Stimulated activated memory B cell treated with anti-CD40 and anti-IgM and Interleukin-4, amounts not matched to agents 10 μg/mL and 1 μg/mL and 100 μg/mL, for 72 hours (primary cell): ENCODE data around the gene SNAI1.

ENCODE experiments used
- ATAC-seq: fragments of 150-1000 bp; cut with Tn5 transposase; 2 replicates; pipeline ENCODE4 v1.10.0; 2021
- H3K27ac Mint-ChIP-seq: one replicate; pipeline ENCODE4 v1.8.0; 2022; ENCODE audit warnings: mild to moderate bottlenecking, mixed read lengths
- H3K27me3 Mint-ChIP-seq: one replicate; pipeline ENCODE4 v1.8.0; 2022; ENCODE audit warnings: mixed read lengths
- H3K36me3 Mint-ChIP-seq: one replicate; pipeline ENCODE4 v1.8.0; 2022; ENCODE audit warnings: mixed read lengths
- H3K4me1 Mint-ChIP-seq: one replicate; pipeline ENCODE4 v1.8.0; 2022; ENCODE audit warnings: mixed read lengths
- H3K4me3 Mint-ChIP-seq: one replicate; pipeline ENCODE4 v1.8.0; 2022; ENCODE audit warnings: mild to moderate bottlenecking, moderate library complexity, mixed read lengths
- H3K9me3 Mint-ChIP-seq: one replicate; pipeline ENCODE4 v1.8.0; 2022; ENCODE audit warnings: mixed read lengths

Gene SNAI1

DNA sequence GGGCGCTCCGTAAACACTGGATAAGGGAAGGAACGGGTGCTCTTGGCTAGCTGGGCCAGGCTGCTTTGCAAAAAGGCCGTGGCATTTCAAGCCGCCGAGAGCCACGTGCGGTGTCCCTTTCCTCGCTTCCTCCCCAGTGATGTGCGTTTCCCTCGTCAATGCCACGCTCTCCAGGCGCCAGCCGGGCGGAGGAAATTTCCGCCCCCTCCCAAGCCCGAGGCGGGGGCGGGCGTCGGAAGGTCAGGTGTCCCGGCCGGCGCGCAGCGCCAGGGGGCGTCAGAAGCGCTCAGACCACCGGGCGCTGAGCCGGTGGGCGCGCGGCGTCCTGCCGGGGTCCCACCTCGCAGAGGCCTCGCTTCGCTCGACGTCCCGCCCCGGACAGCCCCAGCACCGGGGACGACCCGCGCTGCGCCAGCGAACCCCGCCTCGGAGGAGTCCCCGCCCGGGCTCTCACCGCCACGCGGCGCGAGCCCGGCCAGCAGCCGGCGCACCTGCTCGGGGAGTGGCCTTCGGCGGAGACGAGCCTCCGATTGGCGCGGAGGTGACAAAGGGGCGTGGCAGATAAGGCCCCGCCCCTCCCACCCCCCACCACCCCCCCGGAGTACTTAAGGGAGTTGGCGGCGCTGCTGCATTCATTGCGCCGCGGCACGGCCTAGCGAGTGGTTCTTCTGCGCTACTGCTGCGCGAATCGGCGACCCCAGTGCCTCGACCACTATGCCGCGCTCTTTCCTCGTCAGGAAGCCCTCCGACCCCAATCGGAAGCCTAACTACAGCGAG is at the start of gene SNAI1:
SNAI1 (plus strand) TSS at position 635 of the 777 bp plus-strand sequence; CDS start at position 715, 80 bp downstream.
- peak within 1 kb of the TSS; percentile 68 for H3K27ac Mint-ChIP-seq
- no peaks in the 10 kb centered on the region for H3K9me3 Mint-ChIP-seq
- peaks cover 28% of the 10 kb centered on the region for H3K4me1 Mint-ChIP-seq
- no peaks in the 10 kb centered on the region for H3K36me3 Mint-ChIP-seq
- peak within 1 kb of the TSS; percentile 78 for H3K4me3 Mint-ChIP-seq
- ATAC-seq, result peak; percentile 94
- H3K27me3 Mint-ChIP-seq, result no peaks in the 10 kb centered on the region

DNA sequence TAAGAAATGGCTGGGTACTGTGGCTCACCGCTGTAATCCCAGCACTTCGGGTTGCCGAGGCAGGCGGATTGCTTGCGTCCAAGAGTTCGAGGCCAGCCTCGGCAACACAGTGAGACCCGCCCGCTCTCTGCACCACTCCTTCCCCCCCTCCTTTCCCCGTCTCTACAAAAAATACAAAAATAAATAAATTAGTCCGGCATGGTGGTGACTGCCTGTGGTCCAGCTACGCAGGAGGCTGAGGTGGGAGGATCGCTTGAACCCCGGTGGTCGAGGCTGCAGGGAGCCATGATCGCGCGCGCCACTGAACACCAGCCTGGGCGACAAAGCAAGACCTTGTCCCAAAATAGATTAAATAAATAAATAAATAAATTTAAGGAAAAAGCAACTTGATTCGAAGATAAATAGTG is 47.0 kb upstream of the SNAI1 start:
- no peaks in the 10 kb centered on the region for H3K9me3 Mint-ChIP-seq
- H3K27me3 Mint-ChIP-seq, result no peaks in the 10 kb centered on the region
- H3K36me3 Mint-ChIP-seq, result peaks cover 9% of the 10 kb centered on the region
- peak; percentile 26 for ATAC-seq
- H3K4me1 Mint-ChIP-seq, result peaks cover 55% of the 10 kb centered on the region
- peak overlapping the region; percentile 88 for H3K27ac Mint-ChIP-seq
- peak overlapping the region; percentile 98 for H3K4me3 Mint-ChIP-seq

DNA sequence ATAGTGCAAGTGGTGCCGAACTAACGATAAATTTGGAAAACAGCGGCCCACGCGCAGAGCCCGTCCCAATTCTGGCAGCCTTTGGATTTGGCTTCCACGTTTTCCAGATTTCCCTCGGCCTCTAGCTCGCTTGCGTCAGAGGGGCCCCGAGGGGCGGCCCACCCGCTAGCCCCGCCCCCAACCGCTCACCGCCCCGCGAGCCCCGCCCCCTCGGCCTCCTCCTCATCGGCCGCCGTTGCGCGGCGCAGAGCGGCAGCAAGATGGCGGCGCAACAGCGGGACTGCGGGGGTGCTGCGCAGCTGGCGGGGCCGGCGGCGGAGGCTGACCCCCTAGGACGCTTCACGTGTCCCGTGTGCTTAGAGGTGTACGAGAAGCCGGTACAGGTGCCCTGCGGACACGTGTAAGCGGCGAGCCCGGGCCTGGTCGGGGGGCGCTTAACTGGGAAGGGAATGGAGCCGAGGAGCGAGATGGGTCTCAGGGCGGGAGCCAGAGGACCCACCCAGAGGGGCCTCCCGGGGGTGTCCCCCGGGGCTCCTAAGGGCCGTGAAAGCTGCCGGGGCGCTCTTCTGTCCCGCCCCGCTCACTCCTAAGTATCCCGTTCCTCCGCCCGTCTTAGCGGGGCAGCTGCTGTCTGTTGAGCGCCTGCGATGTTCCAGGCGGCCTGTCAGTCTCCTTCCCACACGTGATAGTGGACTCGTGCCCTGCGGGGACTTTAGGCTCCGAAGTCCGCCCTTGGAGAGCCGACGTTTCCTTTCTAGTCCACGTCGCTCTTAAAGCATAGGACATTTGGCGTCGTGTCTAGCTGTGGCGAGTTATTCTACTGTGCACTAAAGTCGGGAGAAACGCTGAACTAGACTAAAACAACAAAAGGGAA is 46.4 kb upstream of the SNAI1 start, which contains the start of gene RNF114:
RNF114 (plus strand) TSS at position 245 of the 874 bp plus-strand sequence; CDS start at position 261, 16 bp downstream.
- H3K4me1 Mint-ChIP-seq, result peaks cover 62% of the 10 kb centered on the region
- peaks cover 15% of the 10 kb centered on the region for H3K36me3 Mint-ChIP-seq
- H3K27ac Mint-ChIP-seq, result peak within 1 kb of the TSS; percentile 88
- no peaks in the 10 kb centered on the region for H3K9me3 Mint-ChIP-seq
- ATAC-seq, result peak; percentile 93
- no peaks in the 10 kb centered on the region for H3K27me3 Mint-ChIP-seq
- H3K4me3 Mint-ChIP-seq, result peak within 1 kb of the TSS; percentile 98

DNA sequence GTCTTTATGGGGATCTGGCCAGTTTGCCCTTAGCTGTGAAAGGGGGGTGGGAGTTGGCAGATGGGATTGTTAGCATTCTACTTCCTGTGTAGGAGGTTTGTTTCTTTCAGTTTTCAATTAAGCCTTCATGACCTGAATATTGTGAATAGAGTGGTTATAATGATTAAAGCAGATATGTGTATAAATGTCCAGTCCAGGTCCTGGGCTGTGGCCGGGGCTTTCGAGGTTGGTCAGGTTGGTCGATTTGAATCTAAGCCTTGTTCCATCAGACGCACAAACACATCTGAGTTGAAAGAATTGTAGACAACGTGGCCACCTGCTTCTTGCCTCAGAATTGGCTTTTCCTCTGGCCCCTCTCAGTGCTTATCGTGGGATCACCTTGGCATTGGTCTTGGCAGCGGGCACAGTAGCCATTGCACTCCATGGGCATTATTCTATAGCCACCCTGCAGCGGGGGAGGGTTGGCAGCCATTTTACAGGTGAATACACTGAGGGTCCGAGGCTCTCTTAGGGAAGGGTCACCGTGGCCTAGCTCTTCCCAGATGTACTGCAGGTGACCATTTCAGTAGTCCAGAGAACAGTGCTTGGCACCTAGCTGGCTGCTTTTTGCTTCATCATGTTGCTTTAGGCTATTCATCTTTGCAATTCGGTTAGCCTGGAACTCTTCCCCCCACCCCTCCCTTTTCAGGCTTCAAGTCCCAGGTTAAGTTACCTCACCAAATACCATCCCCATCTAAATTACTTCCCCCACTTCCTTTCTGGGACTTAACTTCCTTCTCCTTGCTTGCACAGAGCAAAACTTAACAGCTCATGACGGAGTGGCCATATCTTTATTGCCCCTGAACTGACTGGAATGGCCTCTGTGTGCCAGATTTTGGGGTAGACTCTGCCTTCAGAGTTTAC is 45.5 kb upstream of the SNAI1 start:
- no peak for ATAC-seq
- H3K27ac Mint-ChIP-seq, result peak overlapping the region; percentile 88
- H3K36me3 Mint-ChIP-seq, result peaks cover 18% of the 10 kb centered on the region
- H3K27me3 Mint-ChIP-seq, result no peaks in the 10 kb centered on the region
- peak overlapping the region; percentile 98 for H3K4me3 Mint-ChIP-seq
- H3K9me3 Mint-ChIP-seq, result no peaks in the 10 kb centered on the region
- H3K4me1 Mint-ChIP-seq, result peaks cover 65% of the 10 kb centered on the region

DNA sequence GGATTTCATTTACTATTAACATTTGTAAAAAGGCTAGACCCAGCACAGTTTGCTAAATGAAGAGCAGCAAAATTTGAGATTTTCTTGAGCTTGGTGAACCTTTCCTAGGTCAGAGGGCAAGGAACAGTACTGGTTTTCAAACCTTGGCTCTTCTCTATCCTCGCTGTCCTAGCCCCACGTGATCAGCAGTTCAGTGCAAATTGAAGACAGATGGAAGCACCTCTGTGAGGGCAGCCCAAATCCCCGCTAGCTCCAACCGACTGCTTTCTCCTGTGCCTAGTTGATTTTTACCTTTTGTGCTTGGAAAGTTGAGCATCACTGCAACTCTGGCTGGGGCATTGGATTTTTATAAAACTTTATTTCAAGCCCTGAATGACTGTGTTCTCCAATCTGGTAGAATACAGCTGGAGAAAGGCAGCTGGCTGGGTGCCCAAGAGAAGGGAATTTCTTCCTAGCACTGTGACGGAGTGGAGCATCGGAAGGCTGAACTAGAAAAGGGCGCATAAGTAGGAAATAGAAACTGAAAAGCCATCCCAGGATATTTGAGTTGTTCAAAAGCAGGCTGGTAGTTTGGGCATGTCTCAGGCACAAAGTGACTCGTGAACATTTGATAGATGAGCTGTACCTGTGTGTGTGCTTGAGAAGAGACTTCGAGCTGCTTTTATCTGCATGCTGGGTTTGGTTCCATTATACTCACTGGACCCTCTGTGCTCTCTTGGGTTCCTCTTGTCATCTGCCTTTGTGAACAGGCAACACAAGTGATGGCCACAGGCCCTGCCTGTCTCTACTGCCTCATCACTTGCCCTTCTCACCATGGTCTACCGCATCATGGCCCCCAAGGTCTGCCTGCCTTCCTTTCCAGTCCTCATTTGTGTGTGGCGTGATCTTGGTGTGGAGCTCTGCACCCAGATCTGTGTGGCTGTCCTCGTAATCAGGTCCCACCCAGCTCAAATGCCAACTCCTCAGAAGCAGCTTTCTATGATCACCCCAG is 44.3 kb upstream of the SNAI1 start:
- Mint-ChIP-seq H3K27me3 (no peaks in the 10 kb centered on the region), H3K36me3 (peaks cover 24% of the 10 kb centered on the region), H3K27ac (peak overlapping the region; percentile 88), H3K9me3 (no peaks in the 10 kb centered on the region), H3K4me3 (peak overlapping the region; percentile 98), H3K4me1 (peaks cover 65% of the 10 kb centered on the region)
- no peak for ATAC-seq

DNA sequence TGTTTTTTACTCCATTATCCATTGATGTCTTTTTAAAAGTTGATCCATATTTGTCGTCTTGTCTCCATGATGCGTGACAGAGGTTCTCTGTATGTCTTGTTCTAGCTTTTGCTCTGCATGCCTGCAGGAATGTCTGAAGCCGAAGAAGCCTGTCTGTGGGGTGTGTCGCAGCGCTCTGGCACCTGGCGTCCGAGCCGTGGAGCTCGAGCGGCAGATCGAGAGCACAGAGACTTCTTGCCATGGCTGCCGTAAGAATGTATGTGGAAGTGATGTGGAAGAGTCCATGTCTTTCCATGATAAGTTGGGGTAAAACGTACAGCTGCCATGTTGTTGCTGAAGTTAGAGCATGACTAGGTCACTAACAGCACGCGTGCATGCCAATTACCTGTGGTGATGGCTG is 41.3 kb upstream of the SNAI1 start:
- Mint-ChIP-seq H3K36me3 (peaks cover 36% of the 10 kb centered on the region), H3K27me3 (no peaks in the 10 kb centered on the region), H3K4me1 (peaks cover 54% of the 10 kb centered on the region), H3K4me3 (no peak overlapping the region), H3K9me3 (no peaks in the 10 kb centered on the region), H3K27ac (no peak overlapping the region)
- ATAC-seq, result no peak

DNA sequence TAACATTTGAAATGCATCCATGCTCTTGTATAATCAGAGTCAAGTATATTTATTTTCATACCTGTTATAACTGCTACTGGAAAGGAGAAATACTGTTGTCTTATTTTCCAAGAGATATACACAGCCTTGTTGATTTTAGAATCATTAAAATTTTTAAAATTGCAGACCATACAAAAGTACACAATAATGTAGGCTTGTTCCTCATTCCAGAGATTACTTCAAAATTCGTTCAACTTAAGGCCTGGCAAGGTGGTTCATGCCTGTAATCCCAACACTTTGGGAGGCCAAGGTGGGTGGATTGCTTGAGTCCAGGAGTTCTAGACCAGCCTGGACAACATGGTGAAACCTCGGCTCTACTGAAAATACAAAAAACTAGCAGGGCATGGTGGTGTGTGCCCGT is 40.5 kb upstream of the SNAI1 start:
- ATAC-seq, result no peak
- Mint-ChIP-seq H3K27ac (no peak overlapping the region), H3K4me1 (peaks cover 46% of the 10 kb centered on the region), H3K9me3 (no peaks in the 10 kb centered on the region), H3K4me3 (no peak overlapping the region), H3K36me3 (peaks cover 45% of the 10 kb centered on the region), H3K27me3 (no peaks in the 10 kb centered on the region)

DNA sequence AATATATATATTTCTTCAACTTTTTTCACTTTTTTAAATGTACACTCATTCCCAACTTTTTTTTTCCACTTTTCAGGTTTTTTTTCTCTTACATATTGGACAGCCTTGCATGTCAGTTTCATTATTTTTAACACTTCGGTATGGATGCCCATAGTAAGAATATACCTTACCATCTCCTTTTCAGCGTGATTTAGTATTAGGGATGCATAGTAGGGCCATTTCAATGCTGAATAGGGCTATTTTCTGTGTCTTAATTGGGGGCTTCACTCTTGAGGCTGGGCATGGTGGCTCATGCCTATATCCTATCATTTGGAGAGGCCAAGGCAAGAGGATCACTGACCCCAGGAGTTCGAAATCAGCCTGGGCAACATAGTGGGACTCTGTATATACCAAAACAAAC is 39.8 kb upstream of the SNAI1 start:
- Mint-ChIP-seq H3K27ac (no peak overlapping the region), H3K36me3 (peaks cover 51% of the 10 kb centered on the region), H3K4me3 (no peak overlapping the region), H3K9me3 (no peaks in the 10 kb centered on the region), H3K27me3 (no peaks in the 10 kb centered on the region), H3K4me1 (peaks cover 42% of the 10 kb centered on the region)
- ATAC-seq, result no peak

DNA sequence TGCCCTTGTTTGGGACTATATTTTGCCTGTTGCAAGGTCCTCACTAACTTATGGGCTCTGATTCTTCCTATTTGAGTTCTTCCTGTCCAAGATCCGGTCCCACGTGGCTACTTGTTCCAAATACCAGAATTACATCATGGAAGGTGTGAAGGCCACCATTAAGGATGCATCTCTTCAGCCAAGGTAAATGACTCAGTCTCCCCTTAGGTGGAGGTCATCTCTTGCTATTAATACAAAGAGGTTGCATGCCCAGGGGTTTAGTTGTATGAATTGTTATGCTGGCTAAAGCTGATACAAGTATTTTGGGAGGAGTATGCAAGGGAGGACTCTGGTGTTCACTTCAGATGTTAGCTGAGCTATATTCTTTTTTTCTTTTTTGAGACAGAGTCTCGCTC is 37.5 kb upstream of the SNAI1 start:
- ATAC-seq, result no peak
- peaks cover 33% of the 10 kb centered on the region for H3K4me1 Mint-ChIP-seq
- H3K4me3 Mint-ChIP-seq, result no peak overlapping the region
- H3K9me3 Mint-ChIP-seq, result no peaks in the 10 kb centered on the region
- peaks cover 61% of the 10 kb centered on the region for H3K36me3 Mint-ChIP-seq
- no peaks in the 10 kb centered on the region for H3K27me3 Mint-ChIP-seq
- H3K27ac Mint-ChIP-seq, result no peak overlapping the region

DNA sequence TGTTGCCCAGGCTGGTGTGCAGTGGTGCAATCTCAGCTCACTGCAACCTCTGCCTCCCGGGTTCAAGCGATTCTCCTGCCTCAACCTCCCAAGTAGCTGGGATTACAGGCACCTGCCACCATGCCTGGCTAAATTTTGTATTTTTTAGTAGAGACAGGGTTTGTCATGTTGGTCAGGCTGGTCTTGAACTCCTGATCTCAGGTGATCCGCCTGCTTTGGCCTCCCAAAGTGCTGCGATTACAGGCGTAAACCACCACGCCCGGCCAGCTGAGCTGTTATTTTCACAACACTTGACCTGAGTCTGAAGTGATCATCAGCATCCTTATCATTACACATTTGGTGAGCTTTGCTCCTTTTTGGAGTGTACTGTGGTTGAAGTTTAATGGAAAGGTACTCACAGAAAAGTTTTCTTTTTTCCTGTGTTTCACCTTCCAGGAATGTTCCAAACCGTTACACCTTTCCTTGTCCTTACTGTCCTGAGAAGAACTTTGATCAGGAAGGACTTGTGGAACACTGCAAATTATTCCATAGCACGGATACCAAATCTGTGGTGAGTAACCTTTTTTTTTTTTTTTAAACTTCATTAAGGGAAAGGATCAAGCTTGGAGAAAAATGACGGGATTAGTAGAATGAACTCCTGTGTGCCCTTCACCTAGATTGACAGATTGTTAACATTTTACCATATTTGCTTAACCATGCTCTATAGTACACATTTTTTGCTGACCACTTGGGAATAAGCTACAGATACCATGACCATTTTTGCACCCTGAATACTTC is 36.9 kb upstream of the SNAI1 start:
- no peak overlapping the region for H3K27ac Mint-ChIP-seq
- H3K36me3 Mint-ChIP-seq, result peaks cover 66% of the 10 kb centered on the region
- no peak for ATAC-seq
- peaks cover 30% of the 10 kb centered on the region for H3K4me1 Mint-ChIP-seq
- no peaks in the 10 kb centered on the region for H3K27me3 Mint-ChIP-seq
- H3K9me3 Mint-ChIP-seq, result no peaks in the 10 kb centered on the region
- no peak overlapping the region for H3K4me3 Mint-ChIP-seq

DNA sequence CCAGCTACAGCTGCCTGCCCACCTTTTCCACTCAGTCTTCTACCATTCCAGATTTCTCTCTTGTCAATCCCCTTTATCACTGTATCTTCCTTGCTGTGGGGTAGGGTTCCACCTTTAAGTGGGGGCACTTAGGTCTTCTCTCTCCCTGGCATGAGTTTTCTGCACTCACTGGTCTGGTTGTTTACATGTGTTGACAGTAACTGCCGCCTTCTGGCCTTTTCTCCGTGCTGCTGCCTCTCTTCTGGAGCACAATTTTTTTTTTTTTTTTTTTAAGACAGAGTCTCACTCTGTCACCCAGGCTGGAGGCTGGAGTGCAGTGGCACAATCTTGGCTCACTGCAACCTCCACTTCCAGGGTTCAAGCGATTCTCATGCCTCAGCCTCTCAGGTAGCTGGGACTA is 34.6 kb upstream of the SNAI1 start:
- no peak overlapping the region for H3K4me3 Mint-ChIP-seq
- no peaks in the 10 kb centered on the region for H3K27me3 Mint-ChIP-seq
- ATAC-seq, result no peak
- H3K9me3 Mint-ChIP-seq, result no peaks in the 10 kb centered on the region
- peak overlapping the region; percentile 53 for H3K27ac Mint-ChIP-seq
- peaks cover 22% of the 10 kb centered on the region for H3K4me1 Mint-ChIP-seq
- H3K36me3 Mint-ChIP-seq, result peaks cover 70% of the 10 kb centered on the region

DNA sequence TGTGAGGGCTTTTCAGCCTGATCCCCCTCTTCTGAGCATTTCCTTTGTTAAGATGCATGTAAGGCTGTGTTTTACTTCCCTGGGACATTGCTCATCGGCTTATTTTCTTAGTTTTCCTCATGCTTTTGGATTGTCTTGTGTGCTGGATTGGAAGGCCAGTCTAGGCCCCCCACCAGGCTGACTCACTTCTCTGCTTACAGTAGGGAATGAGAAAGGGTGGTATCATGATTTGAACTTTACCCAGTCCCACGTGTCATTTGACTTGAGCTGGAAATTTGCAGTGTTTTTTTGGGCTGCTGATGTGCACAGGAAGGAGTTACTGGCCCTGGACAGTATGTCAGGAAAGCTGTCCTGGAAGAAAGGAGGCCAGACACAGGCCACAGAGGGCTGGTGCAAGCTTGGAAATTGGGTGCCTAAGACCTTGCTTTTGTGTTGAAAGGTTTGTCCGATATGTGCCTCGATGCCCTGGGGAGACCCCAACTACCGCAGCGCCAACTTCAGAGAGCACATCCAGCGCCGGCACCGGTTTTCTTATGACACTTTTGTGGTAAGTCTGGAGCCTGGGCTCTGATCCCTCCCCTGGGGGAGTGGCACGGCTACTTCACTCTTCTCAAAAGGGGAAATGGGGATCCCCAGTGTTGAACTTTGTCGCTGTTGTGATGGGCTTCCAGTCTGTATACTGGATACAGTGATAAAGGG is 33.8 kb upstream of the SNAI1 start:
- peaks cover 70% of the 10 kb centered on the region for H3K36me3 Mint-ChIP-seq
- peak overlapping the region; percentile 53 for H3K27ac Mint-ChIP-seq
- no peak for ATAC-seq
- H3K27me3 Mint-ChIP-seq, result no peaks in the 10 kb centered on the region
- no peaks in the 10 kb centered on the region for H3K9me3 Mint-ChIP-seq
- no peak overlapping the region for H3K4me3 Mint-ChIP-seq
- peaks cover 22% of the 10 kb centered on the region for H3K4me1 Mint-ChIP-seq

DNA sequence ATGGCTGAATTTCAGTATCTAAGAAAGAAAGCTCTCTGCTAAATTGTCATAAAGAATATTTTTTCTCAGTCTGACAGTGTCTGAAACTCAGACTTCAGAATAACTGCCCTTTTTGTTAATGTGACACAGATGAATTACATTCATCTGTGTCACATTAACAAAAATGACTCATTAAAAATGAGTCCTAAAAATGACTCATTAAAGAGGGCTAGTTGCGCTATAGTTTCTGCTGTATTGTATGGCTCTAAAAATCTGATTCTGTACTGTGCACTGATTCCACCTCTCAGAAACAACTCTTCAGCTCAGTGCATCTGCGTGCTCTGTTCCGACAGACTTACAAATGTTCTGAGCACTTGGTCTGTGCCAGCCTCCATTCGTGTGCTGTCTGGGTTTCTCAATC is 31.6 kb upstream of the SNAI1 start:
- peaks cover 17% of the 10 kb centered on the region for H3K4me1 Mint-ChIP-seq
- H3K27me3 Mint-ChIP-seq, result no peaks in the 10 kb centered on the region
- H3K9me3 Mint-ChIP-seq, result no peaks in the 10 kb centered on the region
- H3K36me3 Mint-ChIP-seq, result peaks cover 71% of the 10 kb centered on the region
- no peak for ATAC-seq
- H3K27ac Mint-ChIP-seq, result no peak overlapping the region
- H3K4me3 Mint-ChIP-seq, result no peak overlapping the region
